Measurements from ENCODE around the gene PTPRF. TPM values are rescaled to one million over a fixed set of nuclear protein-coding genes. Genes with fewer than 3 reads are reported as not detected.

The PTPRF gene
- total RNA-seq, 1 donor from 2014 or later, result not detected

DNA sequence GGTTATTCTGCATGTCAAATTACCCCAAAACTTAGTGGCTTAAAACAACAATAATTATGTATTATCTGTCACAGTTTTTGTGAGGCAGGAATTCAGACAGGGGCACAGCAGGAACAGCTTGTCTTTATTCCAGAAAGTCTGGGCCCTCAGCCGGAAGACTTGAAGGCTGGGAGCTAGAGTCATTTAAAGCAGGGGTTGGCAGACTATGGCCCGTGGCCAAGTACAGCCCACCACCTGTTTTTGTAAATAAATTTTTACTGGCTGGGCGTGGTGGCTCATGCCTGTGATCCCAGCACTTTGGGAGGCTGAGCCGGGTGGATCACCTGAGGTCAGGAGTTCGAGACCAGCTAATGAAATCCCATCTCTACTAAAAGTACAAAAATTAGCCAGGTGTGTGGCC, 79.7 kb downstream of the PTPRF start:
- H3K4me1 Mint-ChIP-seq, result no peaks in the 10 kb centered on the region
- ChIA-PET POLR2A (no interaction called here), CTCF (no interaction called here)
- H3K9me3 Mint-ChIP-seq, result no peaks in the 10 kb centered on the region
- no peak overlapping the region for H3K4me3 Mint-ChIP-seq
- no peaks in the 10 kb centered on the region for H3K36me3 Mint-ChIP-seq (ENCODE audit: low read depth)
- TF ChIP-seq CTCF (IDR thresholded peaks at IDR 0.05), result no peak
- DNase-seq (no peak), ATAC-seq (ENCODE audit: low read depth) (no peak)
- peaks cover 5% of the 10 kb centered on the region for H3K27me3 Mint-ChIP-seq
- H3K27ac Mint-ChIP-seq, result no peak overlapping the region
- intact Hi-C loops (cut with micrococcal nuclease), result no loop called here

- CTCF ChIA-PET, result no interaction called here
- Mint-ChIP-seq H3K36me3 (ENCODE audit: low read depth) (no peaks in the 10 kb centered on the region), H3K4me3 (no peak overlapping the region), H3K4me1 (no peaks in the 10 kb centered on the region), H3K27me3 (peaks cover 5% of the 10 kb centered on the region), H3K9me3 (no peaks in the 10 kb centered on the region), H3K27ac (no peak overlapping the region)
- intact Hi-C loops (cut with micrococcal nuclease), result no loop called here
- POLR2A ChIA-PET, result no interaction called here
- ATAC-seq (ENCODE audit: low read depth), result no peak
- no peak for DNase-seq
- TF ChIP-seq CTCF (IDR thresholded peaks at IDR 0.05), result no peak
Measured at GRCh38 chr1:43611950-43612349, 81.3 kb downstream of the PTPRF start.

DNA sequence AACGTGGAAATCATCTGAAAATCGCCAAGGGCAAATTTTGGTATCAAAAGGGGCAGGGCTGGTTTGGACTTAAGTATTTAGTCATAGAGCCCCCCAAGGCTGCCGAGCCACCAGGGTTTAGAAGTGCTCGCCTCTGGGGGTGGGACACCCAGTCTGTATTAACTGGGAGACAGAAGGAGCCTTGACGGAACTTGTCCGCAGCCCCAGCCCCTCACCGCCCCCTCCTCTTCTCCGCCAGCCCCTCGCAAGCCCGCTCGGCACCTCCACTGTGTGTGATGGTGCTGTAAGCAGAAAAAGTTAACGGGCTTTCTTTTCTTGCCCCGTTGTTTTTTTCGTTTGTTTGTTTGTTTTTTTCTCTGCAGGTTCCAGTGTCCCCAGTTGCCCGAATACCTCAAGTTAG, 81.7 kb downstream of the PTPRF start:
- no peak overlapping the region for H3K27ac Mint-ChIP-seq
- no peak overlapping the region for H3K4me3 Mint-ChIP-seq
- H3K9me3 Mint-ChIP-seq, result no peaks in the 10 kb centered on the region
- H3K36me3 Mint-ChIP-seq (ENCODE audit: low read depth), result no peaks in the 10 kb centered on the region
- ChIA-PET CTCF (no interaction called here), POLR2A (no interaction called here)
- peaks cover 5% of the 10 kb centered on the region for H3K27me3 Mint-ChIP-seq
- ATAC-seq (ENCODE audit: low read depth) (no peak), DNase-seq (no peak)
- no peaks in the 10 kb centered on the region for H3K4me1 Mint-ChIP-seq
- no peak for TF ChIP-seq CTCF (IDR thresholded peaks at IDR 0.05)
- intact Hi-C loops (cut with micrococcal nuclease), result no loop called here

DNA sequence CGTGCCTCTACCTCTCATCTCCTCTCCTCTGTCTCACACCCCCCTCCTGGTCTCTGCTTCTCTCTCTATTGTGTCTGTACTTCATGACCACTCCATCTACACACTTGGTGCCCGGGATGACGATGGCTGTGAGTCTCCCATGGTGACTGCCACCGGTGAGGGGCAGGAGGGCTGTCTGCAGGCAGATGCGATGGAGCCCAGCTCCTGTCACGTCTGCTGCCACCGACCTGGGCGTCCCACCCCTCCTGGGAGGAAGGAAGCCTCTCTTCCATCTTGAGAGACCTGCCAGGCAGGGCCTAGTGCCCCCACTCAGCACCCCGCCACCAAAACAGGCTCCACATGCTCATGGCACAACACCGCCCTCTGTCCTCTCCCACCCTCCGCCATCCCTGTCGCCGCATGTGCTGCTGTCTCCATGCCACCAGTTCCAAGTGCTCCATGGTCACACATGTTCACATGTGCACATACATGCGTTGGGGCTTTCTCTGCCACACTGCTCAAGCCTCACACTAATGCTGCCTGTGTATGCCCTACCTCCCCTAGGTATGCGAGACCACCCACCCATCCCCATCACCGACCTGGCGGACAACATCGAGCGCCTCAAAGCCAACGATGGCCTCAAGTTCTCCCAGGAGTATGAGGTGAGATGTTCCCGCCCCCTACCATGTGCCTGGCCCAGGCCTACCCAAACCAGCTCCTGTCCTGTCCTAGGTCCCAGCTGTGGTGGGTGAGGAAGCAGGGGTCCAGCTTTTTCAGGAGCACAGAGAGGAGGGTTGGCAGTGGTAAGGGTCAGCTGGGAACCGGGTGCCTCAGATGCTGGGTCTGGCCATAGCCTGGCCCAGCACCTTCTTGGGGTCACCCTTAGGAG, 82.6 kb downstream of the PTPRF start:
- H3K4me1 Mint-ChIP-seq, result no peaks in the 10 kb centered on the region
- peaks cover 5% of the 10 kb centered on the region for H3K27me3 Mint-ChIP-seq
- H3K4me3 Mint-ChIP-seq, result no peak overlapping the region
- intact Hi-C loops (cut with micrococcal nuclease), result no loop called here
- CTCF ChIA-PET, result no interaction called here
- ATAC-seq (ENCODE audit: low read depth) (no peak), DNase-seq (no peak)
- POLR2A ChIA-PET, result no interaction called here
- no peaks in the 10 kb centered on the region for H3K9me3 Mint-ChIP-seq
- no peak overlapping the region for H3K27ac Mint-ChIP-seq
- TF ChIP-seq CTCF (IDR thresholded peaks at IDR 0.05), result no peak
- H3K36me3 Mint-ChIP-seq (ENCODE audit: low read depth), result no peaks in the 10 kb centered on the region

DNA sequence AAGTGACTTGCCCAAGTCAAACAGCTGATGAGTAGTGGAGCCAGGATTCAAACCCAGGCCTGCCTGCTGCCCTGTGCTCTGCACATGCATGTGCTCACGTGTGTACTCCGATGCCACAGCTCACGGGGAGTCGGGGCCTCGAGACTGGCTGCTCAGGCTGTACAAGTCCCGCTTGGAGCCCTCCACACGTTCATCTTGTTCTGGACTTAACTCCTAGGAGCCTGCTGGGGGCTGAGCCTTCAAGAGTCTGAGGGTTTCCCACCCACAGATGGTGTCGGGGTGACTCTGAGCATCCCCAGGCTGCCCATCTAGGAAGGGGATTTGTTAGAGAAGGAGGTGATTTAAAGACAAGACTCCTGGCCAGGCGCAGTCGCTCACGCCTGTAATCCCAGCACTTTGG, 83.5 kb downstream of the PTPRF start:
- ATAC-seq (ENCODE audit: low read depth), result no peak
- CTCF ChIA-PET, result no interaction called here
- H3K27ac Mint-ChIP-seq, result no peak overlapping the region

More for the DNA sequence above, 83.5 kb downstream of the PTPRF start:
- Mint-ChIP-seq H3K36me3 (ENCODE audit: low read depth) (no peaks in the 10 kb centered on the region), H3K27me3 (peaks cover 5% of the 10 kb centered on the region), H3K9me3 (no peaks in the 10 kb centered on the region), H3K4me1 (no peaks in the 10 kb centered on the region), H3K4me3 (no peak overlapping the region)
- DNase-seq, result no peak
- intact Hi-C loops (cut with micrococcal nuclease), result no loop called here
- POLR2A ChIA-PET, result no interaction called here
- no peak for TF ChIP-seq CTCF (IDR thresholded peaks at IDR 0.05)
